ENCODE results near the gene JMJD1C.
"Not testable (repeated sequence)": the region's sequence is repeated elsewhere in the genome, so short reads cannot be mapped to it uniquely, and the experiment has no call there.

The JMJD1C gene

GRCh38 chr10:63392224-63392623 lies 73.6 kb downstream of the JMJD1C start:
- DNase-seq: no peak

GRCh38 chr10:63391812-63392211 lies 74.0 kb downstream of the JMJD1C start:
- no peak for DNase-seq

DNA sequence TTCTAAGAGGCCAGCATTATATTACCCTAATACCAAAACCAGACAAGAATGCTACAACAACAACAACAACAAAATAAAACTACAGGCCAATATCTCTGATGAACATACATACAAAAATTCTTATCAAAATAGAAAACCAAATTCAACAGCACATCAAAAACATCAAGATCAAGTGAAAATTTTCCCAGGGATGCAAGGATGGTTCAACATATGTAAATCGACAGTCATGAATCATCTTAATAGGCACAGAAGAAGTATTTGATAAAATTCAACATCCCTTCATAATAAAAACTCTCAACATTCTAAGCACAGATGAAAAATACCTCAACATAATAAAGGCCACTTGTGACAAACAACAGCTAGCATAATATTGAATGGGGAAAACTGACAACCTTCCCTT lies 75.3 kb downstream of the JMJD1C start:
- DNase-seq: no peak

GRCh38 chr10:63388421-63389031 lies 77.3 kb downstream of the JMJD1C start:
- DNase-seq: no peak

DNA sequence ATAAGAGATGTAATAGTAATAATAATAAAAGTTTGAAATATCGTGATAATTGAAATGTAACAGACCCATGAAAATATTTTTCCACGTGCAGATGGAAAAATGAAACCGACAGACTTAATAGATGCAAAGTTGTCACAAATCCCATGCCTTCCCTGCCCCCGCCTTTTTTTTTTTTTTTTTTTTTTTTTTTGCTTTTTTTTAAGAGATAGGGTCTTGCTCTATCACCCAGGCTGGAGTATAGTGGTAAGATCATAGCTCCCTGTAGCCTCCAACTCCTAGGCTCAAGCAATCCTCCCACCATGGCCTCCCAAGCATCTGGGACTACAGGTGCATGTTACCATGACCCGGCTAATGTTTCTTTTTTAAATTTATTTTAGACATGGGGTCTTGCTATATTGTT lies 80.5 kb downstream of the JMJD1C start:
- no peak for DNase-seq

- no peak for DNase-seq
These were observed 81.1 kb downstream of the JMJD1C start for GRCh38 chr10:63384675-63385074.

GRCh38 chr10:63384001-63384400 lies 81.8 kb downstream of the JMJD1C start:
- DNase-seq: no peak

GRCh38 chr10:63383141-63383540 lies 82.6 kb downstream of the JMJD1C start:
- no peak for DNase-seq

DNA sequence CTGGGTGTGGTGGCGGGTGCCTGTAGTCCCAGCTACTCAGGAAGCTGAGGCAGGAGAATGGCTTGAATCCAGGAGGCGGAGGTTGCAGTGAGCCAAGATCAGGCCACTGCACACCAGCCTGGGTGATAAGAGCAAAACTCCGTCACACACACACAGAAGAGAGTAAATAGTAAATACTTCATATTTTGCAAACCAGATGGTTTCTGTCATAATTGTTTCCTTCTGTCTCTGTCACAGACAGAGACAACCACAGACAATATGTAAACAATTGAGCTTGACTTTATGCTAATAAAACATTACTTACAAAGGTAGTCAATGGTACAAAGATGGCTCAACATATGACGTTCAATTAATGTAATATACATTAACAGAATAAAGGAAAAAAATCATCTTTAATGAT lies 83.7 kb downstream of the JMJD1C start:
- no peak for DNase-seq

DNA sequence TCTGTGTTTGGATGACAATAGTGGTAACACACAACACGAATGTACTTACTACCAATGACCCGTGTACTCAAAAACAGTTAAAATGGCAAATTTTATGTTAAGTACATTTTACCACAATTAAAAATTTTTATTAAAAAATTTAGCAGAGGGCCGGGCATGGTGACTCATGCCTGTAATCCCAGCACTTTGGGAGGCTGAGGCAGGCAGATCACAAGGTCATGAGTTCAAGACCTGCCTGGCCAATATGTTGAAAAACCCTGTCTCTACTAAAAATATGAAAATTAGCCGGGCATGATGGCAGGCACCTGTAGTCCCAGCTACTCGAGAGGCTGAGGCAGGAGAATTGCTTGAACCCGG lies 88.5 kb downstream of the JMJD1C start:
- not testable (repeated sequence) for DNase-seq

- DNase-seq: no peak
These were observed 89.0 kb downstream of the JMJD1C start for GRCh38 chr10:63376560-63377304.

GRCh38 chr10:63375859-63376258 lies 89.9 kb downstream of the JMJD1C start:
- DNase-seq: no peak

DNA sequence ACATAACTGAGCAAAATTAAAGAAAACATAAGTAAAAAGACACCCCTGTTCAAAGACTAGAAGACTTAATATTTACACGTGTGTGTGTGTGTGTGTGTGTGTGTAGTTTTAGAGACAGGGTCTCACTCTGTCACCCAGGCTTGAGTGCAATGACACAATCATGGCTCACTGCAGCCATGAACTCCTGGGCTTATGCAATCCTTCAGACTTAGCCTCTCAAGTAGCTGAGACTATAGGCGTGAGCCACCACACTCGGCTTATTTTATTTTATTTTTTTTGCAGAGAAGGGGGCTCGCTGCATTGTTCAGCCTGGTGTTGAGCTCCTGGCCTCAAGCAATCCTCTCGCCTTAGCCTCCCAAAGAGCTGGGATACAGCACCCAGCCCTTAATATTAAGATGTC lies 90.3 kb downstream of the JMJD1C start:
- DNase-seq: no peak

GRCh38 chr10:63374991-63375390 lies 90.8 kb downstream of the JMJD1C start:
- no peak for DNase-seq

GRCh38 chr10:63373176-63373575 lies 92.6 kb downstream of the JMJD1C start:
- DNase-seq: no peak

DNA sequence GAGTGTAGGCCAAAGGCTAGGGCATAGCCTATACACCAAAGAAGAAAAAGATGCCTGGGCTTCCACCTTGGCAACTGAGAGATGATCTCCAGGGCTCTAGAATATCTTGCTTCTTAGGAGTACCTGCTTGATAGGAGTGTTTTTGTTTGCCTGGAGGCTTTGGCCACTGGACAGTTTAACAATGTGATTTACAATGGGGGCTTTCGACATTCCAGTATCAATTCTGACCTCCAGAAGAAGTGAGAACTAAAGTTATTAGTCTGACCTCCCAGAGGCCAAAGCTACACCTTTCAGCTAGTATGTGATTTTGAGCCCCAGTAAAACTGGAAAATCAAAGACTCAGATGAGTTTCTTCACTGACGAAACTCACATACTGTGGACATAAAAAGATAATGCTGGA lies 96.1 kb downstream of the JMJD1C start:
- DNase-seq: no peak

GRCh38 chr10:63368365-63368764 lies 97.4 kb downstream of the JMJD1C start:
- no peak for DNase-seq

DNA sequence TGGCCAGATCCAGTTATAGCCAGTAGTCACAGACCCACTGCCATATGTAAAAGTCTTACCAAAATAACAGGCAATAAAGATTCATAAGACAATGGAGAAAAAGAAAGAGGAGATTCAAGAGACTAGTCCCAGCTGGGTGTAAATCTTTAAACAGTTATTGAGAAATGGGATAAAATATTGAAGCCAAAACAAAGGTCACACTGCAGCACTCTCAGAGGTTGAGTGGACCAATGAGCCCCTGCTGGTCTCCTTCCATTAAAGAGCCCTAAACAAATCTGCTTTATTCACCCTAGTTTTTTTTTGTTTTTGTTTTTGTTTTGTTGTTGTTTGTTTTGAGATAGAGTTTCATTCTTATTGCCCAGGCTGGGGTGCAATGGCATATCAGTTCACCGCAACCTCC lies 98.8 kb downstream of the JMJD1C start:
- no peak for DNase-seq

GRCh38 chr10:63365976-63366765 lies 99.6 kb downstream of the JMJD1C start:
- DNase-seq: no peak

DNA sequence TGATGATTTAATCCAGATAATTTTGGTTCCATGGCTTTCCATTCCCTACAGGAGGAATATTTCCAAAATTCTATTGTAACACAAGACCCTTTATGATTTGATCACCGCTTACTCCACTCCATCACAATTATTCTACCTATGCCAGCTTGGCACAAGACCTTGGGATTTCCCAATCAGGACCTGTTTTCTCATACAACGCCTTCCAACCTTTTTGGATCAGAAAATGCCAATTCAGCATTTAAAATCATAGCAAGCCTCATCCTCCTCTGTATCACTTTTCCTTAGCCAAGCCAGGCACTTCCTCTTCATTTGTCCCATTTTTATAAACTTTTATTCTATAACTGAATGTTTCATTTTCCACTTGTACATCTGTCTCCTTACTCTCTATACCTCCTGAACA lies 100.9 kb downstream of the JMJD1C start:
- DNase-seq: no peak

DNA sequence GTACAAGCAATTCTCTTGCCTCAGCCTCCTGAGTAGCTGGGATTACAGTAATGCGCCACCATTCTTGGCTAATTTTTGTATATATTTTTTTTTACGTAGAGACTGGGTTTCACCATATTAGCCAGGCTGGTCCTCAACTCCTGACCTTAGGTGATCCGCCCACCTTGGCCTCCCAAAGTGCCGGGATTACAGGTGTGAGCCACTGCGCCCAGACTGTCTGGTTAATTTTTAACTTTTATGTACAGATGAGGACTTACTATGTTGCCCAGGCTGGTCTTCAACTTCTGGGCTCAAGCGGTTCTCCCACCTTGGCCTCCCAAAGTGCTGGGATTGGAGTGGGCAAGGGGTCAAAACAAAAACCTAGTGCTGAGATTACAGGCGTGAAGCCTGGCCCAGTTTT lies 101.8 kb downstream of the JMJD1C start:
- DNase-seq: no peak

GRCh38 chr10:63355682-63356081 lies 110.1 kb downstream of the JMJD1C start:
- no peak for DNase-seq

- DNase-seq: no peak
These were observed 112.8 kb downstream of the JMJD1C start for GRCh38 chr10:63352976-63353375.

- no peak for DNase-seq
These were observed 117.4 kb downstream of the JMJD1C start for GRCh38 chr10:63348245-63348850.

Data from activated CD4-positive, alpha-beta T cell treated with anti-CD3 and anti-CD28 coated beads, Interleukin-2, amount 50 U/mL, for 48 hours (primary cell).